WTC11 (cell line): ENCODE data around the gene EEF1AKMT3. TPM values are rescaled to one million over a fixed set of nuclear protein-coding genes. Genes with fewer than 3 reads are reported as not detected.
A peak's percentile ranks its signal among the peaks of the same experiment; 100 is the strongest.

ENCODE experiments used
- ATAC-seq: fragments of 200-7000 bp; cut with Tn5 transposase; 2 replicates; pipeline ENCODE4 v1.10.0; 2021; ENCODE audit warnings: mild to moderate bottlenecking, moderate library complexity
- CTCF ChIA-PET: fragments of 300-600 bp; sonication (Branson Sonifier 250); formaldehyde crosslinking; loops from one replicate; lab custom pipeline; 2021; ENCODE audit warnings: antibody characterized with exemption; lab: Charles Lee
- POLR2A ChIA-PET: fragments of 350-600 bp; sonication (Branson Sonifier 250); formaldehyde crosslinking; loops from one replicate; lab custom pipeline; 2021; ENCODE audit warnings: antibody characterized with exemption; lab: Charles Lee
- DNase-seq: peaks from one replicate; pipeline ENCODE4 v3.0.0; 2021; ENCODE audit warnings: low spot score
- H3K27ac Mint-ChIP-seq: 2 replicates; pipeline ENCODE4 v1.8.0; 2021; ENCODE audit warnings: mixed read lengths
- H3K27me3 Mint-ChIP-seq: 2 replicates; pipeline ENCODE4 v1.8.0; 2021; ENCODE audit warnings: low read depth, mild to moderate bottlenecking, moderate library complexity, mixed read lengths
- H3K36me3 Mint-ChIP-seq: 2 replicates; pipeline ENCODE4 v1.8.0; 2021; ENCODE audit warnings: mixed read lengths
- H3K4me1 Mint-ChIP-seq: 2 replicates; pipeline ENCODE4 v1.8.0; 2022; ENCODE audit warnings: mixed read lengths
- H3K4me3 Mint-ChIP-seq: 2 replicates; pipeline ENCODE4 v1.8.0; 2021; ENCODE audit warnings: mild to moderate bottlenecking, moderate library complexity, mixed read lengths
- H3K9me3 Mint-ChIP-seq: 2 replicates; pipeline ENCODE4 v1.8.0; 2021; ENCODE audit warnings: mixed read lengths
- ATF6 ChIP-seq: sonication (generic); formaldehyde crosslinking; IDR thresholded peaks from 2 replicates; pipeline ENCODE4 v1.8.1; 2023; ENCODE audit warnings: mild to moderate bottlenecking, missing genetic modification reagents
- E2F5 ChIP-seq: sonication (generic); formaldehyde crosslinking; IDR thresholded peaks from 2 replicates; pipeline ENCODE4 v1.8.1; 2022; ENCODE audit warnings: mild to moderate bottlenecking, moderate library complexity, missing genetic modification reagents
- ETV6 ChIP-seq: sonication (generic); formaldehyde crosslinking; IDR thresholded peaks from 2 replicates; pipeline ENCODE4 v1.8.1; 2022; ENCODE audit warnings: mild to moderate bottlenecking, missing genetic modification reagents
- FOXJ3 ChIP-seq: sonication (generic); formaldehyde crosslinking; IDR thresholded peaks from 2 replicates; pipeline ENCODE4 v1.9.0; 2021; ENCODE audit warnings: missing genetic modification reagents, mild to moderate bottlenecking, borderline replicate concordance
- FOXK1 ChIP-seq: sonication (generic); formaldehyde crosslinking; IDR thresholded peaks from 2 replicates; pipeline ENCODE4 v1.8.0; 2022; ENCODE audit warnings: mild to moderate bottlenecking, moderate library complexity, missing genetic modification reagents
- FOXP4 ChIP-seq: sonication (generic); formaldehyde crosslinking; IDR thresholded peaks from 2 replicates; pipeline ENCODE4 v1.8.0; 2022; ENCODE audit warnings: mild to moderate bottlenecking, missing genetic modification reagents
- IRF2 ChIP-seq: sonication (generic); formaldehyde crosslinking; IDR thresholded peaks from 2 replicates; pipeline ENCODE4 v1.8.0; 2022; ENCODE audit warnings: low read depth, missing genetic modification reagents, borderline replicate concordance
- MAX ChIP-seq: sonication (generic); formaldehyde crosslinking; IDR thresholded peaks from 2 replicates; pipeline ENCODE4 v1.8.0; 2022; ENCODE audit warnings: mild to moderate bottlenecking, missing genetic modification reagents
- MXD4 ChIP-seq: fragments of 250-450 bp; sonication (Bioruptor Pico); IDR thresholded peaks from 2 replicates; pipeline ENCODE4 v1.8.0; 2021; ENCODE audit warnings: mild to moderate bottlenecking, moderate library complexity, borderline replicate concordance
- NR1H2 ChIP-seq: sonication (generic); formaldehyde crosslinking; IDR thresholded peaks from 2 replicates; pipeline ENCODE4 v1.9.0; 2021; ENCODE audit warnings: mild to moderate bottlenecking, moderate library complexity, missing genetic modification reagents
- OVOL2 ChIP-seq: fragments of 250-450 bp; sonication (Bioruptor Pico); IDR thresholded peaks from 2 replicates; pipeline ENCODE4 v1.9.0; 2021; ENCODE audit warnings: mild to moderate bottlenecking, borderline replicate concordance
- USF1 ChIP-seq: sonication (generic); formaldehyde crosslinking; IDR thresholded peaks from 2 replicates; pipeline ENCODE4 v1.8.0; 2022; ENCODE audit warnings: mild to moderate bottlenecking, missing genetic modification reagents
- ZNF671 ChIP-seq: fragments of 250-450 bp; sonication (Bioruptor Pico); IDR thresholded peaks from 2 replicates; pipeline ENCODE4 v1.8.0; 2021; ENCODE audit warnings: mild to moderate bottlenecking
- total RNA-seq: library from RNA; stranded (reverse); gene quantifications from 3 replicates; pipeline ENCODE4 v1.2.3, GENCODE V29; 2021
- TF ChIP-seq, protein P1 (sequence below): sonication (generic); formaldehyde crosslinking; IDR thresholded peaks from 2 replicates; pipeline ENCODE4 v1.8.1; 2023; ENCODE audit warnings: mild to moderate bottlenecking, missing genetic modification reagents
- TF ChIP-seq, protein P2 (sequence below): fragments of 250-450 bp; sonication (Bioruptor Pico); IDR thresholded peaks from 2 replicates; pipeline ENCODE4 v1.9.0; 2021; ENCODE audit warnings: mild to moderate bottlenecking, borderline replicate concordance

EEF1AKMT3 gene
- total RNA-seq, 1 experiment from 2014 or later, result 3.2 TPM

DNA sequence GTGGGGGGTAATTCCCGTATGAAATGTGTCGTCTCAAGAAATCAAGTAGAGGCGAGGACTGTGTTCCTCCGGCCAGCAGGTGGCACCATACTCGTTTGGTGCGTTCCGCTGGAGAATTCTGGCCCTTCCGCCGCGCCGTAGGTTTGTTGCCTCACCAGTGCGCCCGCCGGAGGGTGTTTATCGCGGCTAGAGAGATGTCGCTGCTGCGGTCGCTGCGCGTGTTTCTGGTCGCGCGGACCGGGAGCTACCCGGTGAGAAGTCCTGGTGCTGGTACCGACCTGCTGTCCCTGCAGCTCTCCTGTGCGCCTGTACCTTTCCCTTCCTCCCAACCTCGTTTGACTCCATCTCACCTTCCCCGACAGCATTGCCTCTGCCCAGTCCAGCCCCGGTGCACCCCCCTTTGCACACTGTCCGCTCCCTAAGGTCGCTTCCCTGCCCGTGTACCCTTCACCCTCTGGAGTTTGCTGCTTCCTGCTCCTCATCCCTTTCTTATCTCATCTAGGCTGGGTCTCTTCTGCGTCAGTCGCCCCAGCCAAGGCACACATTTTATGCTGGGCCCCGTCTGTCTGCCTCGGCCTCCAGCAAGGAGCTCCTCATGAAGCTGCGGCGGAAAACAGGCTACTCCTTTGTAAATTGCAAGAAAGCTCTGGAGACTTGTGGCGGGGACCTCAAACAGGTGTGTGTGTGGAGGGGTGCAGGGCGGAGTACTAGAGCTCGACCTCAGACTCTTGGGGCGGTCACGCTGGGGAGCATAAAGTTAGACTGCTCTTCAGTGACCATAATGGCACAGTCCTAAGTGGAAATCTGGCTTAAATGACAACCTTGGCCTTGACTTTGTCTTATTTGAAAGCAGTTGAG is 10.4 kb downstream of the EEF1AKMT3 start, which contains the start of gene TSFM (continued):
- TF ChIP-seq USF1 (CRISPR knock-in tag) (peak; percentile 41; the same call in 1 of the 2 replicates), FOXK1 (CRISPR knock-in tag) (peak; percentile 100), MAX (CRISPR knock-in tag) (peak; percentile 83), FOXP4 (peak; percentile 76; the same call in 1 of the 2 replicates)

DNA sequence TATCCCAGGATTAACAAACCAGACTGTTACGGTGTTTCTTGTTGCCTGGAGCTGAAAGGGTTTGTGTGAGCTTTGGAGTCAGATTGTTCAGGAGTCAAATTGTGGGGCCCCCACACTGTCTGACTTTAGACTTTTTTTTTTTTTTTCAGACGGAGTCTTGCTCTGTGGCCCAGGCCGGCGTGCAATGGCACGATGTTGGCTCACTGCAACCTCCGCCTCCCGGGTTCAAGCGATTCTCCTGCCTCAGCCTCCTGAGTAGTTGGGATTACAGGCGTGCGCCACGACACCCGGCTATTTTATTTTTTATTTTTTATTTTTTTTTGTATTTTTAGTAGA is 11.0 kb downstream of the EEF1AKMT3 start:
- no peaks in the 10 kb centered on the region for H3K27me3 Mint-ChIP-seq
- TF ChIP-seq FOXJ3 (no peak), ETV6 (CRISPR knock-in tag) (no peak), ZNF671 (CRISPR knock-in tag) (no peak), MAX (CRISPR knock-in tag) (no peak), FOXP4 (no peak), NR1H2 (CRISPR knock-in tag) (no peak), E2F5 (CRISPR knock-in tag) (no peak), OVOL2 (CRISPR knock-in tag) (no peak), MXD4 (CRISPR knock-in tag) (no peak), IRF2 (CRISPR knock-in tag) (no peak), ATF6 (CRISPR knock-in tag) (no peak)
- TF ChIP-seq, protein P1, sequence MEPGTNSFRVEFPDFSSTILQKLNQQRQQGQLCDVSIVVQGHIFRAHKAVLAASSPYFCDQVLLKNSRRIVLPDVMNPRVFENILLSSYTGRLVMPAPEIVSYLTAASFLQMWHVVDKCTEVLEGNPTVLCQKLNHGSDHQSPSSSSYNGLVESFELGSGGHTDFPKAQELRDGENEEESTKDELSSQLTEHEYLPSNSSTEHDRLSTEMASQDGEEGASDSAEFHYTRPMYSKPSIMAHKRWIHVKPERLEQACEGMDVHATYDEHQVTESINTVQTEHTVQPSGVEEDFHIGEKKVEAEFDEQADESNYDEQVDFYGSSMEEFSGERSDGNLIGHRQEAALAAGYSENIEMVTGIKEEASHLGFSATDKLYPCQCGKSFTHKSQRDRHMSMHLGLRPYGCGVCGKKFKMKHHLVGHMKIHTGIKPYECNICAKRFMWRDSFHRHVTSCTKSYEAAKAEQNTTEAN (CRISPR knock-in tag), result no peak
- TF ChIP-seq, protein P2, sequence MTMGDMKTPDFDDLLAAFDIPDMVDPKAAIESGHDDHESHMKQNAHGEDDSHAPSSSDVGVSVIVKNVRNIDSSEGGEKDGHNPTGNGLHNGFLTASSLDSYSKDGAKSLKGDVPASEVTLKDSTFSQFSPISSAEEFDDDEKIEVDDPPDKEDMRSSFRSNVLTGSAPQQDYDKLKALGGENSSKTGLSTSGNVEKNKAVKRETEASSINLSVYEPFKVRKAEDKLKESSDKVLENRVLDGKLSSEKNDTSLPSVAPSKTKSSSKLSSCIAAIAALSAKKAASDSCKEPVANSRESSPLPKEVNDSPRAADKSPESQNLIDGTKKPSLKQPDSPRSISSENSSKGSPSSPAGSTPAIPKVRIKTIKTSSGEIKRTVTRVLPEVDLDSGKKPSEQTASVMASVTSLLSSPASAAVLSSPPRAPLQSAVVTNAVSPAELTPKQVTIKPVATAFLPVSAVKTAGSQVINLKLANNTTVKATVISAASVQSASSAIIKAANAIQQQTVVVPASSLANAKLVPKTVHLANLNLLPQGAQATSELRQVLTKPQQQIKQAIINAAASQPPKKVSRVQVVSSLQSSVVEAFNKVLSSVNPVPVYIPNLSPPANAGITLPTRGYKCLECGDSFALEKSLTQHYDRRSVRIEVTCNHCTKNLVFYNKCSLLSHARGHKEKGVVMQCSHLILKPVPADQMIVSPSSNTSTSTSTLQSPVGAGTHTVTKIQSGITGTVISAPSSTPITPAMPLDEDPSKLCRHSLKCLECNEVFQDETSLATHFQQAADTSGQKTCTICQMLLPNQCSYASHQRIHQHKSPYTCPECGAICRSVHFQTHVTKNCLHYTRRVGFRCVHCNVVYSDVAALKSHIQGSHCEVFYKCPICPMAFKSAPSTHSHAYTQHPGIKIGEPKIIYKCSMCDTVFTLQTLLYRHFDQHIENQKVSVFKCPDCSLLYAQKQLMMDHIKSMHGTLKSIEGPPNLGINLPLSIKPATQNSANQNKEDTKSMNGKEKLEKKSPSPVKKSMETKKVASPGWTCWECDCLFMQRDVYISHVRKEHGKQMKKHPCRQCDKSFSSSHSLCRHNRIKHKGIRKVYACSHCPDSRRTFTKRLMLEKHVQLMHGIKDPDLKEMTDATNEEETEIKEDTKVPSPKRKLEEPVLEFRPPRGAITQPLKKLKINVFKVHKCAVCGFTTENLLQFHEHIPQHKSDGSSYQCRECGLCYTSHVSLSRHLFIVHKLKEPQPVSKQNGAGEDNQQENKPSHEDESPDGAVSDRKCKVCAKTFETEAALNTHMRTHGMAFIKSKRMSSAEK (CRISPR knock-in tag), result no peak
- DNase-seq, result no peak
- H3K36me3 Mint-ChIP-seq, result peaks cover 31% of the 10 kb centered on the region
- POLR2A ChIA-PET, result interaction anchor here (0.7 to 1.0 kb wide), 2 partner anchors 16 kb away, joined by 3 to 4 read pairs; partner anchors contain the start of gene CYP27B1
- CTCF ChIA-PET, result interaction anchor here (0.6 to 2.8 kb wide), 15 partner anchors 11 to 200 kb away, joined by 3 to 17 read pairs (median 4); partner anchors contain the start of genes CYP27B1, EEF1AKMT3 and METTL1
- peaks cover 4% of the 10 kb centered on the region; the same call in 1 of the 2 replicates for H3K4me1 Mint-ChIP-seq
- 0 out of 2 replicates have a peak overlapping the region, but pooled peaks have one; percentile 97 for H3K27ac Mint-ChIP-seq
- H3K9me3 Mint-ChIP-seq, result no peaks in the 10 kb centered on the region
- peak overlapping the region; percentile 100 for H3K4me3 Mint-ChIP-seq
- no peak for ATAC-seq
